ENCODE results near the gene SLC25A2.
A peak's percentile ranks its signal among the peaks of the same experiment; 100 is the strongest.

Gene SLC25A2

DNA sequence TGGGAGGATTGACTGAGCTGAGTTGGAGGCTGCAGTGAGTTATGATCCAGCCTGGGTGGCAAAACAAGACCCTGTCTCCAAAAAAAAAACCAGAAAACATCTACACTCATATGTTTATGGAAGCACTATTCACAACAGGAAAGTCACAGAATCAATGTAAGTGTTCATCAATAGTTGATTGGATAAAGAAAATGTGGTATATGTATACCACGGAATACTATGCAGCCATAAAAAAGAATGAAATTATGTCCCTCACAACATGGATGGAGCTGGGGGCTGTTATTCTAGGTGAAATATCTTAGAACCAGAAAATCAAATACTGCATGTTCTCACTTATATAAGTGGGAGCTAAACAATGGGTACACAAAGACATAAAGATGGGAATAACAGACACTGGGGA, 2.8 kb upstream of the SLC25A2 start:
- DNase-seq, result no peak

GRCh38 chr5:141298376-141298775, 5.5 kb downstream of the SLC25A2 start:
- DNase-seq, result no peak

DNA sequence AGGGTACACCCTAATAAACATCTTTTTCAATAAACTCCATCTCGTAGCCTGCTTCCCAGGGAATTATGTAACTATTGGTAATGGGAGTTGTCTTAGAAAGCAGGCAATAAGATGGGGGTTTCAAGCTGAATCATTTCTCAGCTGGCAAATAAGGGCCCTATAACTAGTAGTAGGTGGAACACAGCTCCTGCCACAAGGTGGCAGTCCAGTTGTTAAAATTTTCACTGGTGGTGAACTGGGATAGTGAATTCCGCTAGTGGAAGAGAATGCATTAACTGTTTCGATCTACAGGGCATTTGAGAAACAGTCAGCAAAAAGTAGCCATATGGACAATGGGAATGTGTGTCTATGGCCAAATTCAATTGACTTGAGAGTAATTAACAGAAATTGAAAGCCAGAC, 30.9 kb downstream of the SLC25A2 start:
- no peak for DNase-seq

GRCh38 chr5:141269195-141269594, 34.7 kb downstream of the SLC25A2 start:
- no peak for DNase-seq

GRCh38 chr5:141261238-141261546, 42.7 kb downstream of the SLC25A2 start:
- DNase-seq, result no peak

DNA sequence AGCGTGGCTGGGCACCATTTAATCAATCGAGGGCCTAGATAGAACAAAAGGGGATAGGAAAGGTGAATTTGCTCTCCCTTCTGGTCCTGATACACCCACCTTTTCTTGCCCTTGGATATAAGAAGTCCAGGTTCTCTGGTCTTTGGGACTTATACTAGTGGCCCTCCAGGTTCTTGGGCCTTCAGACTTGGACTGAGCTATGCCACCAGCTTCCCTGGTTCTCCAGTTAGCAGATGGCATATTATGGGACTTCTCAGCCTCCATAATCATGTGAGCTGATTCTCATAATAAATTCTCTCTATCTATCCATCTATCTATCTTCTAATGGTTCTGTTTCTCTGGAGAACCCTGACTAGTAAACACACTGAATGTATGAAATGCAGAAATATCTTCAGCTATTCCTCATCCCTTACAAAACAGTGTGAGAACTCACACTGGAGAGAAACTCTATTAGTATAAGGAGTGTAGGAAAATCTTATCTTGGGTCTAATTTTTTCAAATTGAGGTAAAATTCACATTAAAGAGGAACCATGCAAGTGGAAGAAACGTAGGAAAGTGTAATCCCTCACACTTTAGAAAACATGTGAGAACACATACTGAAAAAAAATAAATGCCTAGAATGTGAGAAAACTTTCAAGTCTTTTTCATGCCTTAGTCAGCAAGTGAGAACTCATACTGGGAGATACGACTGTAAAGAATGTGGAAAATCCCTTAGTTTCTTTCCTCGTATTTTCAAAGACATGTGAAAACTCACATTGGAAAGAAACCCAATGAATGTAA, 43.2 kb downstream of the SLC25A2 start:
- peak; percentile 0 for DNase-seq

DNA sequence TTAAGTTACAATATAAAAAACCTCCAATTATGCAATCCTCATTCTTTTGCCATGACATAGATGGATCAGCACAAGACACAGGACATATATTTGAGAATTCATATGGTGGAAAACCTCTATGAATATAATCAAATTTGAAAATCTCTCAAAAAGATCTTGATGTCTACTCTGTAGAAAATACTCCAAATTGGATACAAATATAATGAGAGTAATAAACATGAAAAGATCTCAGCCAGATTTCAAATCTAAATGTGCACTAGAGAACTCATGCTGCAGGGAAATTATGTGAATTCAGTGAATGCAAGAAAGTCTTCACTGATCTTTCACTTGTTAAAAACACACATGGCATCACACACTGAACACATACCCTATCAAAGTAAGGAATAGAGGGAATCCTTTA, 44.9 kb downstream of the SLC25A2 start:
- no peak for DNase-seq

- DNase-seq, result no peak
These were observed 45.4 kb downstream of the SLC25A2 start for GRCh38 chr5:141258464-141258863.

Data from NCI-H1105 treated with DMSO at 0.1 percent for 48 hours (cell line).